GM12878 (cell line): ENCODE data around the gene MTFR1L. TPM values are rescaled to one million over a fixed set of nuclear protein-coding genes. Genes with fewer than 3 reads are reported as not detected.

ENCODE experiments used
- ATAC-seq: fragments of 200-7000 bp; cut with Tn5 transposase; 3 replicates; pipeline ENCODE4 v1.9.1; 2020; ENCODE audit warnings: mild to moderate bottlenecking, moderate library complexity
- BruUV-seq: library from RNA; stranded (reverse); fragments of 400-500 nt; replicated peaks from 2 replicates; lab custom pipeline; 2021; lab: Mats Ljungman, UMichigan
- CTCF ChIA-PET: fragments of 300-600 bp; sonication (Branson Sonifier 250); formaldehyde crosslinking; extraction: SDS; loops from one replicate; lab custom pipeline; 2021; ENCODE audit warnings: inconsistent platforms; lab: Yijun Ruan, JAX
- POLR2A ChIA-PET: fragments of 350-600 bp; formaldehyde crosslinking; extraction: SDS; loops from one replicate; lab custom pipeline; 2021; ENCODE audit warnings: inconsistent platforms; lab: Charles Lee
- RAD21 ChIA-PET: fragments of 300-600 bp; sonication (Branson Sonifier 250); formaldehyde crosslinking; loops from one replicate; lab custom pipeline; 2023; ENCODE audit warnings: antibody characterized with exemption; ENCODE audit not compliant: unreplicated experiment; lab: Charles Lee
- SMC1A ChIA-PET: fragments of 300-600 bp; sonication (Branson Sonifier 250); formaldehyde crosslinking; loops from one replicate; lab custom pipeline; 2023; ENCODE audit not compliant: unreplicated experiment, uncharacterized antibody; lab: Charles Lee
- DNase-seq: peaks from one replicate; pipeline ENCODE4 v3.0.0-alpha.2; 2011; ENCODE audit warnings: low read depth, low spot score
- FAIRE-seq: peaks from 3 replicates; lab custom pipeline; 2011; peaks lifted over from hg19 to GRCh38; lab: Jason Lieb, UNC
- H2AFZ ChIP-seq: 2 replicates; pipeline ENCODE4 v1.6.0; 2011; ENCODE audit warnings: low read depth, low read length, control low read depth; ENCODE audit not compliant: control insufficient read depth
- H3K27ac ChIP-seq: 2 replicates; pipeline ENCODE4 v1.5.1; 2011; ENCODE audit warnings: control low read depth; ENCODE audit not compliant: control insufficient read depth, insufficient read depth
- H3K27me3 ChIP-seq, 2 experiments: replicated peaks in 1 of 2; 2 replicates each; pipeline versions ENCODE4 v1.6.0 to v1.6.1; 2011; ENCODE audit warnings: low read length in 1 of 2; ENCODE audit not compliant: control insufficient read depth in 2 of 2, insufficient read depth in 2 of 2
- H3K36me3 ChIP-seq, 2 experiments: 2 replicates each; pipeline ENCODE4 v1.5.1; 2011; ENCODE audit warnings: low read length in 1 of 2; ENCODE audit not compliant: control insufficient read depth in 2 of 2, insufficient read depth in 2 of 2
- H3K4me1 ChIP-seq: 2 replicates; pipeline ENCODE4 v1.6.1; 2011; ENCODE audit warnings: mild to moderate bottlenecking, low read length, moderate library complexity, mixed read lengths; ENCODE audit not compliant: control insufficient read depth, insufficient read depth
- H3K4me2 ChIP-seq: 2 replicates; pipeline ENCODE4 v1.6.0; 2011; ENCODE audit warnings: control low read depth; ENCODE audit not compliant: control insufficient read depth, insufficient read depth
- H3K4me3 ChIP-seq: fragments of 200-600 bp; sonication (generic); 2 replicates; pipeline ENCODE4 v1.5.1; 2016
- H3K79me2 ChIP-seq: 2 replicates; pipeline ENCODE4 v1.6.0; 2011; ENCODE audit warnings: low read length; ENCODE audit not compliant: control insufficient read depth, insufficient read depth
- H3K9ac ChIP-seq: 2 replicates; pipeline ENCODE4 v1.8.0; 2011; ENCODE audit warnings: low read length, control low read depth, mixed read lengths; ENCODE audit not compliant: control insufficient read depth, insufficient read depth
- H3K9me3 ChIP-seq: replicated peaks from 3 replicates; pipeline ENCODE4 v1.5.1; 2011; ENCODE audit warnings: mild to moderate bottlenecking, low read length; ENCODE audit not compliant: control insufficient read depth, insufficient read depth
- H4K20me1 ChIP-seq: 2 replicates; pipeline ENCODE4 v1.6.0; 2011; ENCODE audit not compliant: control insufficient read depth, insufficient read depth
- BACH1 ChIP-seq: fragments of 450-650 bp; IDR thresholded peaks from 2 replicates; pipeline ENCODE4 v1.6.1; 2017; ENCODE audit warnings: mild to moderate bottlenecking, borderline replicate concordance
- CBX3 ChIP-seq: fragments of 200-600 bp; sonication (generic); IDR thresholded peaks from 2 replicates; pipeline ENCODE4 v1.6.1; 2016; ENCODE audit warnings: low read depth, borderline replicate concordance
- CBX5 ChIP-seq: sonication (generic); IDR thresholded peaks from 2 replicates; pipeline ENCODE4 v1.6.1; 2016; ENCODE audit warnings: low read depth, moderate library complexity, mild to moderate bottlenecking, inconsistent platforms
- ESRRA ChIP-seq: IDR thresholded peaks from 2 replicates; pipeline ENCODE4 v1.6.1; 2012; ENCODE audit warnings: mild to moderate bottlenecking, low read length, improper control_type of control experiment
- FOXM1 ChIP-seq: IDR thresholded peaks from 2 replicates; pipeline ENCODE4 v1.6.1; 2012; ENCODE audit warnings: low read depth, mild to moderate bottlenecking, inconsistent platforms, low read length, moderate library complexity
- PML ChIP-seq: IDR thresholded peaks from 2 replicates; pipeline ENCODE4 v1.6.1; 2012; ENCODE audit warnings: low read length, inconsistent platforms
- RUNX3 ChIP-seq: IDR thresholded peaks from 2 replicates; pipeline ENCODE4 v1.6.1; 2012; ENCODE audit warnings: low read length, inconsistent platforms
- SMARCA5 ChIP-seq: fragments of 450-650 bp; IDR thresholded peaks from 2 replicates; pipeline ENCODE4 v1.6.1; 2017; ENCODE audit warnings: mild to moderate bottlenecking
- SREBF2 ChIP-seq: IDR thresholded peaks from 2 replicates; pipeline ENCODE4 v1.6.1; 2012; ENCODE audit warnings: mild to moderate bottlenecking, low read length
- STAT3 ChIP-seq: IDR thresholded peaks from 2 replicates; pipeline ENCODE4 v1.6.1; 2011; ENCODE audit warnings: low read depth, low read length, improper control_type of control experiment
- TCF3 ChIP-seq: IDR thresholded peaks from 2 replicates; pipeline ENCODE4 v1.6.1; 2012; ENCODE audit warnings: low read depth, mild to moderate bottlenecking, low read length, borderline replicate concordance; ENCODE audit not compliant: insufficient read depth
- WRNIP1 ChIP-seq: IDR thresholded peaks from 2 replicates; pipeline ENCODE4 v1.6.1; 2011; ENCODE audit warnings: low read depth, low read length, improper control_type of control experiment, borderline replicate concordance
- ZNF274 ChIP-seq: IDR thresholded peaks from one replicate; pipeline ENCODE4 v1.8.0; 2011; ENCODE audit not compliant: insufficient read length, insufficient read depth
- ZZZ3 ChIP-seq: IDR thresholded peaks from 2 replicates; pipeline ENCODE4 v1.6.1; 2011; ENCODE audit warnings: low read depth; ENCODE audit not compliant: control insufficient read depth, insufficient read length
- WGBS: methylation state at CpG from one replicate; pipeline ENCODE4 v1.1.6; 2016; ENCODE audit warnings: low lambda C conversion rate; ENCODE audit not compliant: insufficient replicate concordance, insufficient coverage; ENCODE audit errors: missing lambda C conversion rate; 5-methylcytosine and 5-hydroxymethylcytosine counted together
- in situ Hi-C: fragments of 300-500 bp; cut with MboI; formaldehyde crosslinking; loops from 9 replicates; pipeline ENCODE4 v1.14.3; 2018; ENCODE audit warnings: mixed read lengths
- intact Hi-C: fragments of 100-400 bp; cut with micrococcal nuclease; formaldehyde crosslinking; loops from one replicate; pipeline ENCODE4 v1.14.2; 2022; ENCODE audit not compliant: unreplicated experiment
- polyA plus RNA-seq, 11 experiments: library from polyadenylated mRNA; depleted of rRNA in 4 of 11; unstranded in 6 of 11; stranded (reverse) in 5 of 11; fragments of >200 nt; fragmentation: Nextera tagmentation in 4 of 11; fragmentation: Illumina TruSeq in 1 of 11; extraction: Ambion mirVana in 4 of 11; extraction: Trizol in 1 of 11; gene quantifications; 1 replicate in 1 of 11; 2 replicates in 10 of 11; pipeline versions ENCODE4 v1.2.1 to v1.2.3, GENCODE V29; 2011 to 2016; ENCODE audit warnings: inconsistent platforms in 2 of 11, missing spikeins in 2 of 11, low read depth in 1 of 11
- total RNA-seq, 4 experiments: library from RNA; depleted of rRNA in 3 of 4; stranded (reverse); fragments of >200 nt in 3 of 4; fragmentation: Illumina TruSeq in 1 of 4; extraction: Trizol in 1 of 4; gene quantifications; 2 replicates each; pipeline versions ENCODE4 v1.2.1 to v1.2.3, GENCODE V29; 2013 to 2021

MTFR1L gene
- total and polyA plus RNA-seq, 10 of the 15 experiments (the other 5 are each of a cell fraction or from before 2014, with no cell fraction given) = 16.9 to 44.2 (median 30.3) TPM

GRCh38 chr1:25774921-25775771, 44.6 kb upstream of the MTFR1L start (continued):
- TF ChIP-seq TCF3 (0 out of 2 replicates have a peak, but pooled peaks have one; percentile 57), SMARCA5 (no peak), RUNX3 (peak; percentile 55)

DNA sequence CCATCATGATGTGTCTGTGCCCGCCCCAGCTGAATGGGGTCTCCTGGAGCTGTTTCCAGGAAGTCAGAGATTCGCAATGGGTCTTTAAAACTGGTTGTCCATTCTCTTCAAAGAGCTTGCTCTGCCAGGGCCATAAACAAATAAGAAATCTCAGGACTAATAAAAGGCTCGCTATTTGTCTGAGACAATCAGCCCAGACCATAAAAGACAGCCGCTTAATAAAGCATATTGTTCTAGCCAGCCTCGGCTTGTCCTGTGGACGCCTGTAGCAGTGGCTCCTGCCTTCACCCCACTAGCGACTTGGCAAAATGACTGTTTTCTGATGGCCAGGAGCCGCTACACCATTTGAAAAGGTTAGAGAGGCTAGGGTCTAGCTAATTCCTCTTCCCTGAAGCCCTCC, 40.4 kb upstream of the MTFR1L start:
- ATAC-seq (no peak), DNase-seq (no peak), FAIRE-seq (no peak)
- H3K27me3 ChIP-seq = no peaks in the 10 kb centered on the region; a peak in 2 of 4 replicates
- H3K9me3 ChIP-seq = no peaks in the 10 kb centered on the region
- H3K36me3 ChIP-seq = no peaks in the 10 kb centered on the region
- H3K4me3 ChIP-seq = no peak overlapping the region
- SMC1A ChIA-PET = interaction anchor here (1.3 kb wide), 1 partner anchor 14 kb away, joined by 3 read pairs; no protein-coding TSS in a partner anchor
- POLR2A ChIA-PET = no interaction called here
- H3K9ac ChIP-seq = no peak overlapping the region
- RAD21 ChIA-PET = no interaction called here
- intact Hi-C loops = no loop called here
- CTCF ChIA-PET = no interaction called here
- in situ Hi-C loops = no loop called here
- no peak for TF ChIP-seq CBX5
- no peak for TF ChIP-seq ESRRA
- no peak for TF ChIP-seq ZZZ3
- TF ChIP-seq BACH1 = no peak
- no peak for TF ChIP-seq CBX3
- TF ChIP-seq WRNIP1 = no peak
- TF ChIP-seq SREBF2 = no peak
- no peak for TF ChIP-seq PML
- TF ChIP-seq STAT3 = no peak
- TF ChIP-seq FOXM1 = no peak
- no peak for TF ChIP-seq ZNF274
- H2AFZ ChIP-seq = no peak overlapping the region
- H4K20me1 ChIP-seq = no peaks in the 10 kb centered on the region
- no peak overlapping the region for H3K27ac ChIP-seq
- H3K4me2 ChIP-seq = no peak overlapping the region
- no peaks in the 10 kb centered on the region for H3K79me2 ChIP-seq
- H3K4me1 ChIP-seq = peaks cover 11% of the 10 kb centered on the region
- 83% methylated on average over 8 of the region's 8 CpGs for WGBS
- BruUV-seq = no TSS peak
